SH-SY5Y (cell line): ENCODE data around the gene ANKRD62.

Experiments used
- GATA2 ChIP-seq: IDR thresholded peaks from 2 replicates; pipeline ENCODE4 v1.6.1; 2011; ENCODE audit warnings: mild to moderate bottlenecking, low read depth, low read length
- GATA3 ChIP-seq: IDR thresholded peaks from 2 replicates; pipeline ENCODE4 v1.6.1; 2011; ENCODE audit warnings: low read depth, mild to moderate bottlenecking, low read length, moderate library complexity

ANKRD62 gene

DNA sequence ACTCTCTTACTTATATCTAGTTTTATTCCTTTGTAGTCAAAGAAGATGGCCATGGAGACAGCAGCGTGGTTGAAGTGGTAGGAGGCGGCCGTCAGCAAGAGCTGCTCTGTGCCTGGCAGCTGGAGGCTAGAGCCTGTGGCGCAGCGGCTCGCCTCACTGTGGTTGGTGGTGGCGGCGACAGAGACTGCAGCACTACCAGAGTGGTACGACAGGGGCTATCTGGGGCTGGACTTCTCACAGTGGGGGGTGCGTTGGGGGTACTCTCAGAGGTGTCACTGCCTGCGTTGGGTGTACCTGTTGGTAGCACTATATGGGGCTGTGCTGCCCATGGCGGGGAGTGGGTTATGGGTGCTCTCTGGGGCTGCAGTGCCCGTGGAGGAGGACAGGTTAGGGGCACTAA lies 8.5 kb upstream of the ANKRD62 start:
- TF ChIP-seq GATA2, result no peak
- no peak for TF ChIP-seq GATA3

DNA sequence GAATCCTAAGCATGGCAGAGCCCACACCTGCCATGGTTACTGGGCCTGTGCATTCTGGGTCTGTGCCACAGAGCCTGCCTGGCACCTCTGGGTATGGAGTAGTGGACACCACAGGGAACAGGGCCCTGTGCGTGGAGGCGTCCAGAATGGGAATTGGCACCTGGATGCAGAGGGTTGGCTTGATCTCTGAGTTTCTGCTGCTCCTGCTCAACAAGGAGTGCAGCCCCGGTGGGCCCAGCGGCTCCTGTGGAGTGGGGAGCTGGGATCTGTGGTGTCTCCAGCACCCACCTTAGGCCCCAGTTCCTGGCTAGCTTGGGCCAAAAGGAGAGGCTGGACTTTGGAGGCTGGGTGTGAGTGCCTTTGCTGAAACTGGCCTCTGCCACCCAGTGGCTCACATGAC lies 7.9 kb upstream of the ANKRD62 start:
- TF ChIP-seq GATA3 (no peak), GATA2 (no peak)

DNA sequence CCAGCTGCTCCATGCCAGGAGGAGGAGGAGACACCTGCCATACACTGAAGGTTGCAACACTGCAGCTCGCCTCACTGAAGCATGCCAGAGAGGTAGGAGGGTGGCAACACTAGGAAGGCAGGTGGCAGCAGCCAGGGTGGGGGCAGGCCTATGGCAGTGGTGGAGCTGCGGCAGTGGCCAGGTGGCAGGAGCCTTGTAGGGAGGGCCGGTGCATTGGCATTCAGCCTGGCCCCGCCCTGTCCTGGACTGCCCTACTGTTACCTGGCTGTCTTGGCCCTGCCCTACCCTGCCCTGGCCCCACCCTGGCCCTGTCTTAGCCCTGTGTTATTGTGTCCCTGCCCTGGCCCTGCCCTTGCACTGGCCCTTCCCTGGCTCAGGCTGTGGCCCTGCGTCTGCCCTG lies 7.4 kb upstream of the ANKRD62 start:
- no peak for TF ChIP-seq GATA3
- TF ChIP-seq GATA2, result no peak

GRCh38 chr18:12086677-12087470 lies 6.8 kb upstream of the ANKRD62 start:
- no peak for TF ChIP-seq GATA3
- no peak for TF ChIP-seq GATA2

- no peak for TF ChIP-seq GATA2
- no peak for TF ChIP-seq GATA3
Measured at GRCh38 chr18:12087471-12088025, 6.1 kb upstream of the ANKRD62 start.

DNA sequence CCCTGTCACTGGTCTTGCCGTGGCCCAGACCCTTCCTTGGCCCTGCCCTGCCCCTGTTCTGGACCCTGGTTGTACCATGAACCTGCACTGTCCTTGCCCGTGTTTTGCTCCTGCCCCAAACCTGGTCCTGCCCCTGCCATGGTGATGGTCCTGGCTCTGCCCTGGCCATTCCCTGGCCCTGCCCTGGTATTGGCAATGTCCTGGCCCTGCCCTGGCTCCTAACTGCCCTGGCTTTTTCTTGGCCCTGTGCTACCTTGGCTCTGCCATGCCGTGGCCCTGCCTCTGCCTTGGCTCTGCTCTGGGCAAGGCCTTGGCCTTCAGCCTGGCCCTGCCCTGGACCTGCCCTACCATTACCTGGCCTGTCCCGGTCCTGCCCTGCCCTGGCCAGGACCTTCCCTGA lies 5.5 kb upstream of the ANKRD62 start:
- TF ChIP-seq GATA2 (no peak), GATA3 (no peak)

DNA sequence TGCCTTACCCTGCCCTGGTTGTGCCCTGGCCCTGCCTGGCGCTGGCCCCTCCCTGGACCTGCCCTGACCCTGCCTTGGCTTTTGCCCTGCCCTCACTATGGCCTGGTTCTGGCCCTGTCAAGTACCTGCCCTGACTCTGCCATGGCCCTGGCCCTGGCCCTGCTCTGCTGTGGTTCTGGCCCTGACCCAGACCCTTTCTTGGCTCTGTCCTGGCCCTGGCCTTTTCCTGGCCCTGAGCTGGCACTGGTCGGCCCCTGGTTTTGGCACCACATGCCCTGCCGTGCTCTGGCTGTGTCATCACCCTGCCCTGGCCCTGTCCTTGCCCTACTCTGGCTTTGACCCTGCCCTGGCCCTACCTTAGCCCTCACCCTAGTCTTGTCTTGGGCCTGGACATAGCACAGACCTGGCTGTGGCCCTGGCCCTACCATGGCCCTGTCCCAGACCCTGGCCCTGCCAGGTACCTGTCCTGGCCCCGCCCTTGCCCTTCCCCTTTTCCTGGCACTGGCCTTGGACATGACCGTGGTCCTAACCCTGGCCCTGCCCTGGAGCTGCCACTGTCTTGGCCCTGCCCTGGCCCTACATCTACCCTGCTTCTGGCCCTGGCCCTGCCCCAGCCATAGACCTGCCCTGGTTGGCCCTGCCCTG lies 4.8 kb upstream of the ANKRD62 start:
- no peak for TF ChIP-seq GATA2
- no peak for TF ChIP-seq GATA3

- TF ChIP-seq GATA2 (no peak), GATA3 (no peak)
Measured at GRCh38 chr18:12091538-12092141, 2.0 kb upstream of the ANKRD62 start.

GRCh38 chr18:12092398-12093229 lies 1.0 kb upstream of the ANKRD62 start:
- TF ChIP-seq GATA3, result no peak
- TF ChIP-seq GATA2, result no peak

DNA sequence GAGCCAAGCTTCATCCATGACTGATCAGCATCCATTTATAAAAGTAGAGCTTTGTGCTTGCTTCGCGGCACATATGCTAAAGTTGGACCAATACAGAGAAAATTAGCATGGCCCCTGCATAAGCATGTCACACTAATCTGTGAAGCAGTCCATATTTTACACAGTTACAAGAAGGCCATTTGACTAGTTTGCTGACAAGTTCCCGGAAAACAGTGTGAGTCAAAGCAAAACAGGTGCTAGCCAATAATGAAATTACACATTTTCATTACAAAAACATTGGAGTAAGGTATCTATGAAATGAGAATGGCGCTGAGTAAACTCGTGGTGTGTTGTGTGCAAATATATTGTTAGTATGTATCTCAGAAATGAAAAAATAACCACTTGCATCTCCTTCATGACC lies 4.7 kb downstream of the ANKRD62 start:
- no peak for TF ChIP-seq GATA3
- no peak for TF ChIP-seq GATA2

- no peak for TF ChIP-seq GATA2
Measured at GRCh38 chr18:12099160-12099559, 5.5 kb downstream of the ANKRD62 start.

DNA sequence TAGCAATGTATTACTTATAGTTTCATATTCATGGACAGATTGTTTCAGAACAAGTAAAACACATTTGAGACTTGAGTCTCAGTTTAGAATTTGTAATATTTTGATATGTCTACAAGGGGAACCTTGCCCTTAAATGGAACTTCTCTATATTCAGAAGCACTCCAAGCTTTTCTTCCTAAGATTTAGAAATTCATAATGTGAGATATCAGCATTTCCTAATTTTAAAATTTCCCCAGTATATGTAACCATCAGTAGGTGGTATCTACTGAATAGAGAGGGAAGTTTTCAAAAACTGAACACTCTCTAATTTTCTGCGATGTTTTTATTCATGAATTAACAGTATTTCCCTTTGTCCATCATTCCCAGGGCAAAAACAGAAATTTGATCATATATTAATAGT lies 7.6 kb downstream of the ANKRD62 start:
- TF ChIP-seq GATA2, result no peak
- TF ChIP-seq GATA3, result no peak

DNA sequence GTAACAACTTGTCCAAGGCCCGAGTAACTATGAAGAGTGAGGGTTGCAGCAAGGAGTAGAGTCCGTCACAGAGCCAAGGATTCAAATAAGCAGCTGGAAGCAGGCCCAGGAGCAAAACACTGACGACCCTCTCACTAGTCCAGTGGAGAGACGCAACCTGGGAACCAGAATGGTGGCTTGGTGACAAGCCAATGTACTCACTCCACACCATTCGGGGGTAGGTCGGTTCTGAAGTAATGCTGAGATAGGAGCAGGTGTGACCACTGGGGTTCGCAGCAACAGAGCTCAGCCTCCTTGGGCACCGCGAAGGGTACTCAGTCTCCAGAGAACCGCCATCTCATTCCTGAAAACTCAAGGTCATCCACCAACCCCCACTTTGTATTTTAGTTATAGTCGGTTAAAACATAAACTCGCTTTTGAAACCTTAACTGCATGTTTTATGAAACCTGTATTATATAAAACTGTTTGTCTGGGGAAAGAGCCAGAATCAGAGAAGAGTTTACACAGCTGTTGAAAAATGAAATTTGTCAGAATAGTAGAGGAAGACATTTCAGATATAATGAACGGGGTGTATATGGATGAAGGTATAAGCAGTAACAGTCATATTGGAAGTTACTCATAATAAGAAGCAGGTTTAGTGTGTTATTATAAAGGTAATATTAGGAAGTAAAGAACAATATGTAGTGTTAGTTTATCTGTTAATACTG lies 8.6 kb downstream of the ANKRD62 start:
- TF ChIP-seq GATA2 (no peak), GATA3 (no peak)

- TF ChIP-seq GATA2 (no peak), GATA3 (no peak)
Measured at GRCh38 chr18:12106471-12106870, 12.8 kb downstream of the ANKRD62 start.
